HepG2 (cell line): Measurements from ENCODE around the gene HLCS. TPM values are rescaled to one million over a fixed set of nuclear protein-coding genes. Genes with fewer than 3 reads are reported as not detected.

Experiments used
- CHCHD3 ChIP-seq: sonication (generic); formaldehyde crosslinking; IDR thresholded peaks from 2 replicates; pipeline ENCODE4 v1.8.0; 2022; ENCODE audit warnings: mild to moderate bottlenecking, missing genetic modification reagents, moderate library complexity
- FOXO1 ChIP-seq: sonication (generic); formaldehyde crosslinking; IDR thresholded peaks from 2 replicates; pipeline ENCODE4 v1.4.0; 2020; ENCODE audit warnings: missing genetic modification reagents
- HMGXB3 ChIP-seq: sonication (generic); formaldehyde crosslinking; IDR thresholded peaks from 2 replicates; pipeline ENCODE4 v1.4.0; 2020; ENCODE audit warnings: missing genetic modification reagents, borderline replicate concordance
- LRRFIP1 ChIP-seq: sonication (generic); formaldehyde crosslinking; conservative IDR thresholded peaks from 2 replicates; pipeline ENCODE4 v1.4.0; 2020; ENCODE audit warnings: missing genetic modification reagents
- SALL1 ChIP-seq: sonication (generic); formaldehyde crosslinking; IDR thresholded peaks from 2 replicates; pipeline ENCODE4 v1.8.0; 2022; ENCODE audit warnings: mild to moderate bottlenecking, missing genetic modification reagents
- STAT5B ChIP-seq: sonication (generic); formaldehyde crosslinking; IDR thresholded peaks from 2 replicates; pipeline ENCODE4 v1.4.0; 2020; ENCODE audit warnings: missing genetic modification reagents
- TARDBP ChIP-seq: sonication (generic); formaldehyde crosslinking; IDR thresholded peaks from 2 replicates; pipeline ENCODE4 v1.8.0; 2022; ENCODE audit warnings: mild to moderate bottlenecking, missing genetic modification reagents
- TBX2 ChIP-seq: sonication (generic); formaldehyde crosslinking; IDR thresholded peaks from 2 replicates; pipeline ENCODE4 v1.5.0; 2020; ENCODE audit warnings: missing genetic modification reagents, mild to moderate bottlenecking, borderline replicate concordance
- TBX3 ChIP-seq: fragments of 450-650 bp; IDR thresholded peaks from 2 replicates; pipeline ENCODE4 v1.6.1; 2017; ENCODE audit warnings: antibody characterized with exemption, mild to moderate bottlenecking, inconsistent platforms, borderline replicate concordance
- TCF7 ChIP-seq: sonication (generic); IDR thresholded peaks from 2 replicates; pipeline ENCODE4 v1.6.1; 2016; ENCODE audit warnings: antibody characterized with exemption, low read depth
- THRA ChIP-seq: sonication (generic); formaldehyde crosslinking; IDR thresholded peaks from 2 replicates; pipeline ENCODE4 v1.4.0; 2020; ENCODE audit warnings: missing genetic modification reagents, borderline replicate concordance
- ZBTB26 ChIP-seq: IDR thresholded peaks from 2 replicates; pipeline ENCODE4 v1.6.1; 2016; ENCODE audit warnings: missing compliant biosample characterization, missing genetic modification reagents, borderline replicate concordance
- ZFP91 ChIP-seq: sonication (generic); formaldehyde crosslinking; IDR thresholded peaks from 2 replicates; pipeline ENCODE4 v1.9.0; 2022; ENCODE audit warnings: missing genetic modification reagents, mild to moderate bottlenecking, borderline replicate concordance
- ZNF501 ChIP-seq: sonication (generic); formaldehyde crosslinking; IDR thresholded peaks from 2 replicates; pipeline ENCODE4 v1.5.1; 2020; ENCODE audit warnings: mild to moderate bottlenecking, moderate library complexity, missing genetic modification reagents
- ZNF558 ChIP-seq: sonication (generic); formaldehyde crosslinking; IDR thresholded peaks from 2 replicates; pipeline ENCODE4 v1.9.0; 2022; ENCODE audit warnings: mild to moderate bottlenecking, missing genetic modification reagents, borderline replicate concordance
- ZNF652 ChIP-seq: IDR thresholded peaks from 2 replicates; pipeline ENCODE4 v1.6.1; 2016; ENCODE audit warnings: low read depth, borderline replicate concordance
- ZNF878 ChIP-seq: sonication (generic); formaldehyde crosslinking; IDR thresholded peaks from 2 replicates; pipeline ENCODE4 v1.8.1; 2023; ENCODE audit warnings: mild to moderate bottlenecking, missing genetic modification reagents, moderate library complexity
- polyA plus RNA-seq, 8 experiments: library from polyadenylated mRNA; depleted of rRNA in 3 of 8; stranded (reverse) in 7 of 8; unstranded in 1 of 8; fragments of >200 nt; fragmentation: Illumina TruSeq in 4 of 8; extraction: Trizol in 4 of 8; gene quantifications; 2 replicates each; pipeline versions ENCODE4 v1.2.1 to v1.2.3, GENCODE V29; 2011 to 2016; ENCODE audit warnings: low read depth in 4 of 8, missing spikeins in 1 of 8, mixed read lengths in 1 of 8; ENCODE audit not compliant: insufficient read depth in 1 of 8
- total RNA-seq, 5 experiments: library from RNA; depleted of rRNA; stranded (reverse); fragments of >200 nt; fragmentation: Illumina TruSeq; extraction: Trizol; gene quantifications; 2 replicates each; pipeline ENCODE4 v1.2.3, GENCODE V29; 2016; ENCODE audit warnings: low read depth in 1 of 5

HLCS gene
- total and polyA plus RNA-seq, 2 of the 13 experiments (the other 11 are each of a cell fraction or from before 2014, with no cell fraction given): 7.9 to 12.3 TPM

- TF ChIP-seq ZFP91: peak; percentile 56; the same call in 1 of the 2 replicates
- peak; percentile 18; the same call in 1 of the 2 replicates for TF ChIP-seq TBX2 (CRISPR knock-in tag)
- no peak for TF ChIP-seq ZNF558 (CRISPR knock-in tag)
- peak; percentile 25; the same call in 1 of the 2 replicates for TF ChIP-seq THRA
- 0 out of 2 replicates have a peak, but pooled peaks have one; percentile 10 for TF ChIP-seq ZNF501 (CRISPR knock-in tag)
- peak; percentile 29; the same call in 1 of the 2 replicates for TF ChIP-seq TBX3
- TF ChIP-seq ZBTB26 (CRISPR knock-in tag): 0 out of 2 replicates have a peak, but pooled peaks have one; percentile 42
- TF ChIP-seq STAT5B (CRISPR knock-in tag): no peak
- peak; percentile 25; the same call in 1 of the 2 replicates for TF ChIP-seq ZNF652
- no peak for TF ChIP-seq TARDBP (CRISPR knock-in tag)
- no peak for TF ChIP-seq CHCHD3 (CRISPR knock-in tag)
- TF ChIP-seq LRRFIP1 (CRISPR knock-in tag): no peak
- peak; percentile 93 for TF ChIP-seq SALL1
- TF ChIP-seq HMGXB3: 0 out of 2 replicates have a peak, but pooled peaks have one; percentile 59
- no peak for TF ChIP-seq ZNF878
- peak; percentile 64 for TF ChIP-seq TCF7
- TF ChIP-seq FOXO1: peak; percentile 72; the same call in 1 of the 2 replicates
Measured at GRCh38 chr21:36858320-36858957, 108.0 kb downstream of the HLCS start (continued).
